Neural cell (in vitro differentiated cells): ENCODE results near the gene ZC2HC1B. TPM values are rescaled to one million over a fixed set of nuclear protein-coding genes. Genes with fewer than 3 reads are reported as not detected.

Experiments used
- H2AFZ ChIP-seq: fragments of 200-600, 300-800 bp; sonication (generic), shearing (Covaris generic); 2 replicates; pipeline ENCODE4 v1.6.0; 2014; ENCODE audit warnings: low read depth, mild to moderate bottlenecking, antibody characterized with exemption, low read length, moderate library complexity
- H3F3A ChIP-seq: fragments of 200-600 bp; shearing (Covaris generic); 2 replicates; pipeline ENCODE4 v1.6.1; 2016; ENCODE audit warnings: mild to moderate bottlenecking, moderate library complexity, mixed read lengths, antibody characterized with exemption, low read length; ENCODE audit not compliant: insufficient read depth, poor library complexity, severe bottlenecking
- H3K27ac ChIP-seq: fragments of 200-600, 300-800 bp; sonication (generic), shearing (Covaris generic); 2 replicates; pipeline ENCODE4 v1.5.1; 2014; ENCODE audit warnings: mild to moderate bottlenecking, low read length, moderate library complexity
- H3K27me3 ChIP-seq: fragments of 300-800, 200-600 bp; sonication (generic), shearing (Covaris generic); 2 replicates; pipeline ENCODE4 v1.6.0; 2014; ENCODE audit warnings: mild to moderate bottlenecking, low read depth, low read length, moderate library complexity; ENCODE audit not compliant: insufficient read depth
- H3K36me3 ChIP-seq: fragments of 300-800, 200-600 bp; sonication (generic), shearing (Covaris generic); 2 replicates; pipeline ENCODE4 v1.5.1; 2014; ENCODE audit warnings: mild to moderate bottlenecking, antibody characterized with exemption, low read length, moderate library complexity; ENCODE audit not compliant: insufficient read depth
- H3K4me2 ChIP-seq: fragments of 300-800, 200-600 bp; sonication (generic), shearing (Covaris generic); 2 replicates; pipeline ENCODE4 v1.6.0; 2014; ENCODE audit warnings: mild to moderate bottlenecking, low read length
- H3K4me3 ChIP-seq: fragments of 300-800, 200-600 bp; sonication (generic), shearing (Covaris generic); 2 replicates; pipeline ENCODE4 v1.5.1; 2014; ENCODE audit warnings: mild to moderate bottlenecking, low read length, moderate library complexity
- H3K79me2 ChIP-seq: fragments of 200-600 bp; shearing (Covaris generic); replicated peaks from 2 replicates; pipeline ENCODE4 v1.6.0; 2014; ENCODE audit warnings: mild to moderate bottlenecking, low read length, moderate library complexity; ENCODE audit not compliant: insufficient read depth
- H3K9ac ChIP-seq: fragments of 300-800, 200-600 bp; sonication (generic), shearing (Covaris generic); 2 replicates; pipeline ENCODE4 v1.6.1; 2016; ENCODE audit warnings: mild to moderate bottlenecking, low read length, mixed read lengths
- H3K9me2 ChIP-seq: fragments of 200-600 bp; shearing (Covaris generic); 2 replicates; pipeline ENCODE4 v1.6.1; 2016; ENCODE audit warnings: mild to moderate bottlenecking, low read length, mixed read lengths; ENCODE audit not compliant: insufficient read depth
- H3K9me3 ChIP-seq: fragments of 200-600, 300-800 bp; sonication (generic), shearing (Covaris generic); 2 replicates; pipeline ENCODE4 v1.6.1; 2016; ENCODE audit warnings: mild to moderate bottlenecking, mixed run types, low read length, moderate library complexity, mixed read lengths
- H4K20me1 ChIP-seq: fragments of 200-600 bp; shearing (Covaris generic); 2 replicates; pipeline ENCODE4 v1.6.1; 2016; ENCODE audit warnings: mild to moderate bottlenecking, mixed run types; ENCODE audit not compliant: insufficient read depth
- CTCF ChIP-seq: fragments of 450-650 bp; IDR thresholded peaks from 2 replicates; pipeline ENCODE4 v1.5.1; 2014; ENCODE audit warnings: antibody characterized with exemption, mild to moderate bottlenecking, moderate library complexity; ENCODE audit not compliant: poor library complexity, severe bottlenecking
- EP300 ChIP-seq: fragments of 450-650 bp; conservative IDR thresholded peaks from 2 replicates; pipeline ENCODE4 v1.6.1; 2014; ENCODE audit warnings: antibody characterized with exemption, mild to moderate bottlenecking, moderate library complexity; ENCODE audit not compliant: poor library complexity, severe bottlenecking
- EZH2 ChIP-seq: fragments of 200-600, 300-800 bp; shearing (Covaris generic), sonication (generic); IDR thresholded peaks from 2 replicates; pipeline ENCODE4 v1.6.1; 2014; ENCODE audit warnings: antibody characterized with exemption, low read length, borderline replicate concordance, mild to moderate bottlenecking; ENCODE audit not compliant: insufficient read depth, poor library complexity, severe bottlenecking
- MXI1 ChIP-seq: fragments of 450-650 bp; conservative IDR thresholded peaks from 2 replicates; pipeline ENCODE4 v1.6.1; 2014; ENCODE audit warnings: antibody characterized with exemption, mild to moderate bottlenecking; ENCODE audit not compliant: poor library complexity, severe bottlenecking
- POLR2AphosphoS5 ChIP-seq: IDR thresholded peaks from 2 replicates; pipeline ENCODE4 v1.6.1; 2012
- RAD21 ChIP-seq: fragments of 450-650 bp; conservative IDR thresholded peaks from 2 replicates; pipeline ENCODE4 v1.6.1; 2014; ENCODE audit warnings: antibody characterized with exemption, mild to moderate bottlenecking, moderate library complexity
- REST ChIP-seq: IDR thresholded peaks from 2 replicates; pipeline ENCODE4 v1.6.1; 2012; ENCODE audit warnings: borderline replicate concordance
- SMC3 ChIP-seq: fragments of 450-650 bp; conservative IDR thresholded peaks from 2 replicates; pipeline ENCODE4 v1.6.1; 2014; ENCODE audit warnings: antibody characterized with exemption, mild to moderate bottlenecking, moderate library complexity; ENCODE audit not compliant: poor library complexity
- TAF1 ChIP-seq: IDR thresholded peaks from 2 replicates; pipeline ENCODE4 v1.6.1; 2012; ENCODE audit warnings: low read depth
- polyA plus RNA-seq: library from polyadenylated mRNA; depleted of rRNA; stranded (reverse); fragments of >200 nt; gene quantifications from 2 replicates; pipeline ENCODE4 v1.2.3, GENCODE V29; 2014

The ZC2HC1B gene
- polyA plus RNA-seq, 1 donor from 2014 or later, result not detected

- Histone ChIP-seq H3K9ac (no peak overlapping the region), H2AFZ (no peak overlapping the region), H4K20me1 (no peaks in the 10 kb centered on the region), H3K4me2 (no peak overlapping the region), H3K9me2 (no peaks in the 10 kb centered on the region), H3K27ac (no peak overlapping the region), H3F3A (no peaks in the 10 kb centered on the region), H3K36me3 (peaks cover 28% of the 10 kb centered on the region), H3K4me3 (no peak overlapping the region), H3K9me3 (no peaks in the 10 kb centered on the region), H3K79me2 (no peaks in the 10 kb centered on the region), H3K27me3 (no peaks in the 10 kb centered on the region)
- no peak for TF ChIP-seq RAD21
- TF ChIP-seq TAF1, result no peak
- TF ChIP-seq SMC3, result no peak
- TF ChIP-seq REST, result no peak
- no peak for TF ChIP-seq CTCF
- TF ChIP-seq MXI1, result no peak
- TF ChIP-seq EP300, result no peak
- no peak for TF ChIP-seq EZH2
- TF ChIP-seq POLR2AphosphoS5, result no peak
These were observed 4.2 kb upstream of the ZC2HC1B start for GRCh38 chr6:143859891-143860660.

- Histone ChIP-seq H3K27ac (no peak overlapping the region), H3K9ac (no peak overlapping the region), H3F3A (no peaks in the 10 kb centered on the region), H3K4me3 (no peak overlapping the region), H2AFZ (no peak overlapping the region), H3K36me3 (peaks cover 15% of the 10 kb centered on the region), H3K79me2 (no peaks in the 10 kb centered on the region), H3K9me2 (no peaks in the 10 kb centered on the region), H3K4me2 (no peak overlapping the region), H3K27me3 (no peaks in the 10 kb centered on the region), H4K20me1 (no peaks in the 10 kb centered on the region), H3K9me3 (no peaks in the 10 kb centered on the region)
- TF ChIP-seq REST, result no peak
- TF ChIP-seq EZH2, result no peak
- no peak for TF ChIP-seq POLR2AphosphoS5
- no peak for TF ChIP-seq EP300
- TF ChIP-seq MXI1, result no peak
- no peak for TF ChIP-seq CTCF
- TF ChIP-seq SMC3, result no peak
- TF ChIP-seq RAD21, result no peak
- no peak for TF ChIP-seq TAF1
These were observed 503 bp upstream of the ZC2HC1B start for GRCh38 chr6:143863771-143864170.
